Adrenal gland (tissue), 5 donors: ENCODE results near the gene EIF1AD.

ENCODE experiments used
- CTCF ChIP-seq, 6 experiments: fragments of 450-650 bp in 4 of 6; fragments of 200-600 bp in 2 of 6; sonication (generic) in 1 of 6; IDR thresholded peaks; 1 replicate in 5 of 6; 2 replicates in 1 of 6; pipeline versions ENCODE4 v1.5.1 to v1.8.0; 2016 to 2021; ENCODE audit warnings: antibody characterized with exemption in 6 of 6, mild to moderate bottlenecking in 2 of 6, moderate library complexity in 1 of 6
- POLR2A ChIP-seq, 2 donors: fragments of 450-650 bp; IDR thresholded peaks; one replicate each; pipeline ENCODE4 v1.6.1; 2017; ENCODE audit warnings: antibody characterized with exemption in 2 of 2, mild to moderate bottlenecking in 2 of 2, moderate library complexity in 1 of 2
- donor health status: DM: no; HTN: no; CAD: no.

GRCh38 chr11:65961267-65962140, 40.5 kb downstream of the EIF1AD start, which contains the start of gene SART1:
- peak; percentile 54 to 68 for TF ChIP-seq POLR2A (IDR thresholded peaks at IDR 0.05)
- peak in 1 of 6 experiments; percentile 11 for TF ChIP-seq CTCF (IDR thresholded peaks at IDR 0.05)
